Prostate gland (tissue), 2 donors: Measurements from ENCODE around the gene VPS13D.

Experiments
- CTCF ChIP-seq, 4 experiments: fragments of 200-600 bp in 2 of 4; fragments of 450-650 bp in 2 of 4; sonication (generic) in 2 of 4; IDR thresholded peaks; 1 replicate in 3 of 4; 2 replicates in 1 of 4; pipeline ENCODE4 v1.5.1; 2016 to 2019; ENCODE audit warnings: antibody characterized with exemption in 4 of 4, mild to moderate bottlenecking in 2 of 4, moderate library complexity in 2 of 4
- POLR2A ChIP-seq: fragments of 450-650 bp; IDR thresholded peaks from one replicate; pipeline ENCODE4 v1.6.1; 2016; ENCODE audit warnings: antibody characterized with exemption, mild to moderate bottlenecking
- POLR2AphosphoS5 ChIP-seq: sonication (generic); formaldehyde crosslinking; IDR thresholded peaks from one replicate; pipeline ENCODE4 v1.6.1; 2017; ENCODE audit warnings: antibody characterized with exemption

DNA sequence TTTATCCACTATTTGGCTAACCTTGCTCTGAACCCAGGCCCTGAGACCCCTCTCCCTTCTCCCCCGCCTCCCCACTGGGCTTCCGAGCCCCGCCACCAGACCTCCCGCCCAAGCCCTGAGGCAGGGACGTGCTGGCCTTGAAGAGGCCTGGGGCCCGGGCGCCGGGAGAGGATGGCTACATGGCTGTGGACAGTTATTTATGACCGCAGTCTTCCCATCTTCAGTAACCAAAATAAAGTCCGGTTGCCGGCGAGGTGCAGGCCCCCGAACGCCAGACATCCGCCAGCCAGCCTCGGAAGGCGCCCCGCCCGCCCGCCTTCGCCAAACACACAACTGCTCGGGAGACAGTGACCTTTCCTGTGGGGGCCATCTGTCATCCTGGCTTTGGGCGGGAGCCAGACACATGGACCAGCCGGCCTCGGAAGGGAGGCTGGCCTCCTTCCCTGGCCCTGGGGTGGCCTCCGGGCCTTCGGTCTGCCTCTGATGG is 319.2 kb downstream of the VPS13D start:
- TF ChIP-seq POLR2A (no peak), CTCF (IDR thresholded peaks at IDR 0.05) (no peak), POLR2AphosphoS5 (no peak)
